Activated CD4-positive, alpha-beta T cell treated with anti-CD3 and anti-CD28 coated beads for 24 hours (primary cell): Measurements from ENCODE around the gene LHFPL3.
"Not testable (repeated sequence)": the region's sequence is repeated elsewhere in the genome, so short reads cannot be mapped to it uniquely, and the experiment has no call there.

ENCODE experiments used
- DNase-seq, 2 donors: peaks; one replicate each; pipeline ENCODE4 v3.0.0-alpha.2; 2020; ENCODE audit warnings: low read depth in 2 of 2

Gene LHFPL3

DNA sequence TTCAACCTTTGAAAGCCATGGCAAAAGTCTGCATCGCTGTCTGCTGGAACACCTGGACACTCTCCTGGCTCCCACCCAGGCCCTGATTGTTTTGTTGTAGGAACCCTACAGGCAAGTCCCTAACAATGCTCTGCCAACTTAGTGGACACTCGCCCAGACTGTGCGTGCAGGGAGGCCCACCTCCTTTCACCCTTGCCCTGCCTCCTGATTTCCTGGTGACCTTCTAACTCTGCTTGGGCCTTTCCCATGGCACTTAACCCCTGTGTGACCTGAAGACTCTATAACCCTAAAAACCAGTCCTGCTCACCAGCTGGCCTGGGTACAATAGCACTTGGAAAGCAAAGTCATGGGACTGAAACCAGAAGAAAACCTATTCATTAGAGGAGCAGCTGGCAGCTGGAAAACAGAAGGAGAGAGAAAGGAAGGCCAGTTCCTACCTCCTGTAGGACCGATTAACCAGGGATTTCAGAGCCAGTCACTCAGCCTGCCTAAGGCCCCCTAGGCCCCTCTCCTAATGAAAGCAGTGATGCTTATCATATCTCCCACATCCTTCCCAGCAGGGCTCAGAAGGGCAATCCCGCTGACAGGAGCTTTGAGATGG, 602.9 kb downstream of the LHFPL3 start:
- no peak for DNase-seq

DNA sequence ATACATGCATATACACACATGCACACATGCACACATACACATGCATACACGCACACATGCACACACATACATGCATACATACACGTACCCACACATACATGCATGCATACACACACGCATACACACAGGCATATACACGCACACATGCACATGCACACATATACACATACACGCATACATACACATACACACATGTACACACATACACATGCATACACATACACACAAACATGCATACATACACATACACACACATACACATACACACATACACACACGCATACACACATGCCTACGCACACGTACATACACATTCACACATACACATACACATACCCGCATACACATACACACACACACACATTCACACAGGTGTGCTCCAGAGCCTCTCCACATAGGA, 604.6 kb downstream of the LHFPL3 start:
- DNase-seq, result no peak

DNA sequence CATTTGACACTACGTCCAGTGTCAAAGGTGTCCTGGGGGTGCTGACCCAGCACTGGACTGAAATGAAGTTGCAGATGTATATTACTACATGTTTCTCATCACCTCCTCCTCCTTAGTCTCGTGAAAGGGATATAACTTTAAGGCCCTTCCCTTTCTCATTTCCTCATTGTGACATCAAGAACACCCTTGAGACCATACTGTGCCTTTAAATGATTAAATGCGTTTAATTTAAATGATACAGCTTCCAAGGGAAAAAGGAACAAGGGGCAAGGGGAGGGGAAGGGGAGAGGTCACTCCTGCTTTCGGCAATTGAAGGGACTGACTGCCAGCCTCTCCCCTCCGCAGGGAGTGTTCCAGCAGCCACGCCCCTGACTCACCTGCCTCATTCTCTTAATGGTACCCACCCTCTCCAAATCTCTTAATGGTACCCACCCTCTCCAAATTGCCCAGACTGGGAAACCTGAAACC, 605.2 kb downstream of the LHFPL3 start:
- no peak for DNase-seq

DNA sequence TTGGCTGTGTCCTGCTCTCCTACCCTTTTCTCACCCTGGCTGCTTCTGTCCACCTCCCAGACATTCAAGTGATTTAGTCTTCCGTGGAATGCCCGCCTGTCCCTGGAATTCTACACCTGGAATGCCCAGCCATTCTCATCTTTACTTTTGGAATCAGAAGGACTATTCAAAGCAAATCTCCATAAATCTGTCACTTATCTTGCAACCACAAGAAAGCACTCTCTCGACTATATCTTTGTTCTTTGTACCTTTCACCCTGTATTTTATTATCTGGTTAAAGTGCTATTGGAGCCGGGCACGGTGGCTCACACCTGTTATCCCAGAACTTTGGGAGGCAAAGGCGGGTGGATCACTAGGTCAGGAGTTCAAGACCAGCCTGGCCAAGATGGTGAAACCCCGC, 606.3 kb downstream of the LHFPL3 start:
- no peak for DNase-seq

DNA sequence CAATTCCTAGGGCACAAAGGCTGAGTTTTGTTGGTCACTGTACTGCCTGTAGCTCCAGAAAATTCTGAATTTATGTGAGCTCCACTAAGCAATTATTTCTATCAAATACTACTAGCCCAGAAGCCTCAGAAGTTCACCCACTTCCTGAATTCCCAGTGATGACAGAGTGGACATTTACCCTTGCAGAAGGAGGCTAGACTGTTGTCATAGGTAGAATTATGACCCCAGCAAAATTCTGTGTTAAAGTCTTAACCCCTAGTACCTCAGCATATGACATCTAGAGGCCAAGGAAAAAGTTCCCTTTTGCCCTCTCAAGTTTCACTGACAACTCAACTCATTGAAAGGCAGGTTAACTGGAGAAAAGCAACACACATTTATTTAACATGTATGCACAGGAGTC, 606.9 kb downstream of the LHFPL3 start:
- no peak for DNase-seq

DNA sequence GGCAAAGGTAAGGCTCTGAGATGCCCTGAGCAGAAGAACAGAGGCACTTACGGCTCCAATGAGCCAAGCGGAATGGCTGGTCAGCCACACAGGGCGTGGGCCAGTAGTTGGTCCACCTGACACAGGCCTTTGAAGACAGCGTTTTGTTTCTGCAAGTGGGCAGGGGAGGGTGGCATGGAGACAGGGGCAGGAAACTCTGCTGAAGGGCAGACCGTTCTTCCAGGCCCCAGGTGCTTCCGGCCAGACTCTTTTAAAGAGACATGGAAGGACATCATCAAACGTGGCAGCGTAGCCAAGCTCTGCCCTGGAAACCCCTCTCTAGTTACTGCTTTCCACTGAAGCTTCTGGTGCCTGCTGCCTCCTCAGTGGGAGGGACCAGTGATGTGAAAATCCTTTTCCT, 608.1 kb downstream of the LHFPL3 start:
- no peak for DNase-seq

DNA sequence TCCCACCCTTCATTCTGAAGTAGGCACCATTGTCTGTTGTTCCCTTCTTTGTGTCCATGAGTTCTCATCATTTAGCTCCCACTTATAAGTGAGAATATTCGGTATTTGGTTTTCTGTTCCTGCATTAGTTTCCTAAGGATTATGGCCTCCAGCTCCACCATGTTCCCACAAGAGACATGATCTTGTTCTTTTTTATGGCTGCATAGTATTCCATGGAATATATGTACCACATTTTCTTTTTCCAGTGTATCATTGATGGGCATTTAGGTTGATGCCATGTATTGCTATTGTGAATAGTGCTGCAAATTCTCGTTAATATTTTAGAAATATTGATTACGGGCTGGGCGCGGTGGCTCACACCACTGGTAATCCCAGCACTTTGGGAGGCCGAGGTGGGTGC, 609.1 kb downstream of the LHFPL3 start:
- not testable (repeated sequence) for DNase-seq

DNA sequence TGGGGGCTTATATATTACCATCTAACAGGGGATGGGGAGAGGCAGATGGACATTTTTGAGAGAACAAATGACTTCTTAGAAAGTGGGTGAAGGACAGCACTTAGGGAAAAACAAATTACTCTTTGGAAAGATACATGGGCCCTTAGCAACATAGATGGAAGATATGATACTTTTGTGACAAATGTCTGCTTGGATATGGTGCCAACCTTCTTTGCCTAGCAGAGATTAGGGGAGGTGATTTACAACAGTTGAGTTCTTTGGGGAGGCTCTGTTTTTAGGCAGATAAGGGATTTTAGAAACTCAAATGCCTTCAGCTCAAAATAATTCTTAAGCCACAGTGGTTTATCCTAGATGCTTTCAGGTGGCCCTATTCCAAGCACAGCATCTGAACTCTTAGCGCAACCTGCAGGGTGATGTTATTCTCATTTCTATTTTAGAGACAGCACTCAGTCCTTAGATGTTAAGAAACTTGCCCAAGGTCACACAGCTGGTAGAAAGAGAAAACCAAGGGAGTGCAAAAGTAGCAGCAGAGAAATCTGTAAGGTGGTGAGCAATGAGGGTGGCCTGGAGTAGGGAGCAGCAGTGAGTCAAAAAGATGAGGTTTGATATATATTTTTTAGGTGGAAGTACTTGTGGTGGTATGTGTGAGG, 610.5 kb downstream of the LHFPL3 start:
- DNase-seq, result no peak

DNA sequence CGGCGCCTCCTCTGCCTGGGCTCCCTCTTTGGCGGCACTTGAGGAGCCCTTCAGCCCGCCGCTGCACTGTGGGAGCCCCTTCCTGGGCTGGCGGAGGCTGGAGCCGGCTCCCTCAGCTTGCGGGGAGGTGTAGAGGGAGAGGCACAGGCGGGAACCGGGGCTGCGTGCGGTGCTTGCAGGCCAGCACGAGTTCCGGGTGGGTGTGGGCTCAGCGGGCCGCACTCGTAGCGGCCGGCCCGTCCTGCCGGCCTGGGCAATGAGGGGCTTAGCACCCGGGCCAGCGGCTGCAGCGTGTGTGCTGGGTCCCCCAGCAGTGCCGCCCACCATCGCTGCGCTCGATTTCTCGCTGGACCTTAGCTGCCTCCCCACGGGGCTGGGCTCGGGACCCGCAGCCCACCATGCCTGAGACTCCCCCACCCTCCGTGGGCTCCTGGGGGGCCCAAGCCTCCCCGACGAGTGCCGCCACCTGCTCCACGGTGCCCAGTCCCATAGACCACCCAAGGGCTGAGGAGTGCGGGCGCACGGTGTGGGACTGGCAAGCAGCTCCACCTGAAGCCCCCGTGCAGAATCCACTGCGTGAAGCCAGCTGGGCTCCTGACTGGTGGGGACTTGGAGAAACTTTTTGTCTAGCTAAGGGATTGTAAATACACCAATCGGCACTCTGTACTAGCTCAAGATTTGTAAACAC, 611.8 kb downstream of the LHFPL3 start:
- no peak for DNase-seq

DNA sequence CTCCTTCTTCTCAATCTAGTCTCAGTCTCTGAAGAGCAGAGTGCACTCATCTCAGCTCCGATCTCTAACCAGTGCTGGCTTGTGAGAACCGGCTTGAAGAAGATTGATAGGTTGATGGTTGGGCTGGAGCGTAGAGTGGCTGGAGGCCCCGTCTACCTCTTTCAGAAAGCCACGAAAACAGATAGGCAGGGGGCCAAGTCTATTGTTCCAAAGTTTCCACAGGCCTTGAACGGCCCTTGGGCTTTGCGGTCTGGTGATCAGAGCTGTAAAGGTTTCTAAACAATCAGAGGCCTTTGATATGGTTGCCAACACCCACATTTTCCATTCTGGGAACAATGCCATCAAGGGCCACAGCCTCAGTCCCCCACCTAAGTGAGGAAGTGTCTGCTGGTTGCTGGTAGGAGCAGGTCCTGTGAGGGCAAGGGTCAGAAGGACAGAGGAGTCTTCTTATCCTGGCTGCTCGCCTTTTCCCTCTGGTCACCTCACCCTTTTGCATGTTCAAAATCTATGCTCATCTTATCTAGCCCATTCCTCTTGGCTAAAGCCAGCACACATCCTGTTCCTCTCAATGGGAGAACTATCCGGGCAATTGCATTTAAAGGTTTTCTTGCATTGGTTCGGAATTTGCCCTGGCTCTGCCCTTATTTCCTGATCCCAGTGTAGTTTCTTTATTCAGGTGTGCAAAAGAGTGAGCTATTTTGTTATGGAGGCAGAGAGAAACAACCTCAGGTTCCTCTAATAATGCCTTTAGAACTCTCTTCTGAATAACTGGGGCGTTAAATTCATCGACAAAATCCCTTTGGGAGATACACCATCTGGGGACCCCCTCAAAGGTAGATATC, 615.3 kb downstream of the LHFPL3 start:
- peak; percentile 40 to 59 for DNase-seq

DNA sequence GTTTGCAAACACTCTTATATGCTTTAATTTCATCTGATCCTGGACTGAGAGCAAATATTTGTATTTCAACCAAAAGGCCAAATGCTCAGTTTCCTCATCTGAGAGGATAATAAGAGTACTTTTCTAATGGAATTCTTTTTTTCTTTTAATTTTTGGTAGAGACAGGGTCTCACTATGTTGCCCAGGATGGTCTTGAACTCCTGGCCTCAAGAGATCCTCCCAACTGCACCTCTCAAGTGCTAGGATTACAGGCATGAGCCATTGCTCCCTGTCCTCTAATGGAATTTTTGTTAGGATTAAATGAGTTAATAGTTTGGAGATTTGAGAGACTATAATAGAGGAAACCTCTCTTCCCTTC, 617.2 kb downstream of the LHFPL3 start:
- DNase-seq, result no peak

DNA sequence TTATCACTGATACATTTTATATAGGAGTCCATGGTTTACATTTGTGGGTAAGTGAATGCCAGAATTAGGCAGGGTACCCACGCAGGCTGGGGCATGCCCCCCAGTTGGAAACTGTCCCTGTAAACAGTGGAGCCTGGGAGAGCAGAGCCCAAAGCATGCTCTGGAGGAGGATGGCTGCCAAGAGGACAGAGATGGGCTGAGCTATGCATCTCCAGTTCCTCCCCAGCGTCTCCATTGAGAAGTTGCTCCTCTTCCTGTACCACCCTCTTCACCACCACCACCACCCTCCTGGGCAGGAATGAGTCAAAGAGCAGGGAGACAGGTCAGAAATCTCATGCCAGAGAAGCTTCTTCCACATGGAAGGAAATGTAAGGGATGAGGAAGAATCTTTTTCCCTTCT, 617.9 kb downstream of the LHFPL3 start:
- DNase-seq, result no peak

DNA sequence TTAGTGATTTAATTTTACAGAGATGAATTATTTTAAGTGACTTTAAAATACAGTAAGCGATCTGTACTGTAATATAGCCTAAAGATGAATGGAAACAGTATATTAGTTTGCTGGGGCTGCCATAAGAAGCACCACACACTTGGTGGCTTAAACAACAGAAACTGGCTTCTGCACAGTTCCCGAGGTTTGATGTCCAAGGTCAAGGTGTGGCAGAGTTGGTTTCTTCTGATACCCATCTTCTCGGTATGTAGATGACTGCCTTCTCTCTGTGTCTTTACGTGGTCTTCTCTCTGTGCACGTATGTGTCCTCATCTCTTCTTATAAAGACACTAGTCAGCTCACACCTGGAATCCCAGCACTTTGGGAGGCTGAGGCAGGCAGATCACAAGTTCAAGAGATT, 621.6 kb downstream of the LHFPL3 start:
- DNase-seq, result no peak

DNA sequence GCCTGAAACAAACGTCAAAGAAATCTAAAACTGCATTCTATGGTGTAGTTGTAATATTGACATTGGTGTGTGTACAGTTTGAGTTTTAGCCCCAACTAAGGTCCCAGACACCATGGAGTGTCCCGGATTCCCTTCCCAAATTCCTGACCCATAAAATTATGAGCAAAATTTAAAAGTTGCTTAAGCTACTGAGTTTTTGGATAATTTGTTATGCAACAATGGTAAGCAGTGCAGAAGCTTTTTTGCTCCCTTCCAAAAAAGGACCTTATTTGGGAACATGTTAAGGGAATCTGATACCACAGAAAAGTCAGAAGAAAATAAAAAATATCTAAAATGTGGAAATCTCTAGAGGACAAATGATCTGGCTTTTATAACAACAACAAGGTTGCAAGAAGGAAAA, 622.4 kb downstream of the LHFPL3 start:
- no peak for DNase-seq

DNA sequence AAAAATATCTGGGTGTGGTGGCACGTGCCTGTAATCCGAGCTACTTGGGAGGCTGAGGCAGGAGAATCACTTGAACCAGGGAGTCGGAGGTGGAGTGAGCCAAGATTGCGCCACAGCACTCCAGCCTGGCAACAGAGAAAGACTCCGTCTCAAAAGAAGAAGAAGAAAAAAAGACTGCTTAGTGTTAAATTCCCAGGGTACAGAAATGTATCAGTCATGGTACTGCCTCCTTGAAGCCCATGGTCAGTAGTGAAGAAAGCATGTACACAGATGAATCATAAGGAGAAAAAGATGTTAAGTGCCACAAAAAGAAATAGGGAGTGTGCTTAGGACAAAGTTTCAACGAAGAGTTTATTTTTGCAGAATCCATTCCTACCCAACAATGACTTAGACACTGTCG, 623.1 kb downstream of the LHFPL3 start:
- no peak for DNase-seq

DNA sequence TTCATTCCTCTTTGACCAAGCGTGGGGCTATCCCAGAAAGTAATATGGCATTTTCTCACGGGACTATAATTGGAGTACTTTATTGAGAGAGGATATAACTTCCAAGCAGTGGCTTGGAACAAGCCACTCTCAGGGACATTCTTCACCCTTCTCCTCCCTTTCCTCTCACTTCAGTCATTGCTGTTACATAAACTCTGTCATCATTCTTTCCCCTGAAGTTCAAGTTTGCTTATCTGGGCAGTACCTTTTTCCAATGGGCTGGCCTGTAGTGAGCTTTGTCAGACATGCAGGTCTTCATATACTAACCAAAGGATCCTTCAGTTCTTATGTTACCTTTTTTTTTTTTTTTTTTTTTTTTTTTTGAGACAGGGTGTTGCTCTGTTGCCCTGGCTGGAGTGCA, 626.9 kb downstream of the LHFPL3 start:
- DNase-seq, result no peak
